Esophagus muscularis mucosa (tissue), 3 donors: Measurements from ENCODE around the gene DCC.

Source experiments
- CTCF ChIP-seq, 3 experiments: fragments of 200-600 bp in 2 of 3; fragments of 450-650 bp in 1 of 3; sonication (generic) in 2 of 3; IDR thresholded peaks; one replicate each; pipeline ENCODE4 v1.5.1; 2017 to 2019; ENCODE audit warnings: antibody characterized with exemption in 3 of 3, mild to moderate bottlenecking in 2 of 3, moderate library complexity in 1 of 3
- POLR2A ChIP-seq: fragments of 450-650 bp; IDR thresholded peaks from one replicate; pipeline ENCODE4 v1.6.1; 2017; ENCODE audit warnings: antibody characterized with exemption, moderate library complexity, mild to moderate bottlenecking, low read depth
- POLR2AphosphoS5 ChIP-seq, 2 donors: sonication (generic); formaldehyde crosslinking; IDR thresholded peaks; one replicate each; pipeline ENCODE4 v1.6.1; 2017; ENCODE audit warnings: antibody characterized with exemption in 2 of 2

DNA sequence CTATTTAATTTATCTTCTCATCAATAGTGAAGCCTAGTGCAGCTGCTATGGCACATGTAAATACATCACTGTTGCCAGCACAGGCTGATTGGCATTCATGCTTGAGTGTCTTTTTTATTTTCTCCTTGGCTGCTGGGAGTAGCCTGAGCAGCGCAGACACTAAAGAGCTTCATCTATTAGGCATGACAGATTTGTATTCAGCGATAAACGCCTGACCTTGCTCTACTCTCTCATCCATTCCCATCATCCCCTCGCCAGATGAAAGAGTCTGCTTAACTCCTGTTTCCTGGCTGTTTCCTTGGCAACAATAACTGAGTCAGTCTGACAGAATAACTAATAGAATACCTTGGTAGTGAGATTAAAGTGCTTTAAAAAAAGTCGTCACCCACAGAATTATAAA, 753.6 kb downstream of the DCC start:
- no peak for TF ChIP-seq CTCF (IDR thresholded peaks at IDR 0.05)
- no peak for TF ChIP-seq POLR2A
- TF ChIP-seq POLR2AphosphoS5 (IDR thresholded peaks at IDR 0.05): no peak
